ENCODE results near the gene CSAD.
"Not testable (repeated sequence)": the region's sequence is repeated elsewhere in the genome, so short reads cannot be mapped to it uniquely, and the experiment has no call there.

Gene CSAD

GRCh38 chr12:53143355-53143754, 37.4 kb downstream of the CSAD start:
- DNase-seq = no peak

- DNase-seq = no peak
These were observed 47.0 kb downstream of the CSAD start for GRCh38 chr12:53133722-53134121.

DNA sequence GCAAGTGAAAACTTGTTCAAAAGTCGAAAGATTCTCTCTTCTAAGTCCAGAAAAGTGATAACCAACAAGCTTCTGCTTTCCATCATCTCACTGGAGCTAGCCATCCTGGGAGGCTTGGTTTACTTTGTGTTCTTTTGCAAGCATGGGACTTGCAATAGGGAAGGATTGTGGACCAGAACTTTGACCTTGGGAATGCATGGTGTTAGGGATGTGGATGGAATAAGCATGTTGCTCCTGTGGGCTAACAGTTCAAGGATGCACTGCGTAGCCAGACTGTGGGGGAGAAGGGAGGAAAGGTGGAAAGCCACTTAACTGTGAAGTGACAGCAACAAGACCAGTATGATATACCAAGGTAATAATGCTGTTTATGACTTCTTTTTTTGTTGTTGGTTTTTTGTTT, 48.9 kb downstream of the CSAD start:
- no peak for DNase-seq

DNA sequence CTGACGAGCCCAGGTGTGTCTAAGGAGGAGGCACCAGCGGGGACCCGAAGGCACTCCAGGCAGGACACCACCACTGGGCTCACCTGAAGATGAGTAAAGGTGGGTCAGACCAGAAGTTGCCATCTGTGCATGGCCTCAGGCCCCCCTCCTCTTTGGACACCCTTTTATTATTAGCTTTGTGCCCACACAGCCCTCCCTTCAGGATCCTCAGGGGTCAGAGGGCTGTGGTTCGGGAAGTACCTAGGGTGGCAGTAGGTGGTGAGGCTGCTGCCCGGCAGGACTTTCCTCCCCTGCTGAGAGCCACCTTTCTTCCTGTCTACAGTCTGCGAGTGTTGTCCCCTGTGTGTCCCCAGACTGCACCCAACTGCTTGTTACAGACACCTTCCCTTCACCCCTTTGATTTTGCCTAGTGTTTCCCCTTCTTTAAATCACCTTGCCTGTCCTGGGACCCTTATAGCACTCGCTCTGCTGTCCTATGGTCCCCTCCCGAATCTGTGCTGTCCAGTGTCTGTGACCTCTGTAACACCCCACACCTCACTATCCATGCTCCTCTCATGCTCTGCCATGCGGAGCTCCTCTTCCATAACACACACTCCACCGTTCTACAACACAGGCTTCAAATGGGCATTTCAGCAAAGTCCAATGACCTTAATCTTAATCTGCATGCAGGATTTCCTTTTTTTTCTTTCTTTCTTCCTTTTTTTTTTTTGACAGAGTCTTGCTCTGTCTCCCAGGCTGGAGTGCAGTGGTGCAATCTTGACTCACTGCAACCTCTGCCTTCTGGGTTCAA, 51.8 kb downstream of the CSAD start:
- DNase-seq = no peak

- no peak for DNase-seq
These were observed 53.6 kb downstream of the CSAD start for GRCh38 chr12:53127169-53127568.

DNA sequence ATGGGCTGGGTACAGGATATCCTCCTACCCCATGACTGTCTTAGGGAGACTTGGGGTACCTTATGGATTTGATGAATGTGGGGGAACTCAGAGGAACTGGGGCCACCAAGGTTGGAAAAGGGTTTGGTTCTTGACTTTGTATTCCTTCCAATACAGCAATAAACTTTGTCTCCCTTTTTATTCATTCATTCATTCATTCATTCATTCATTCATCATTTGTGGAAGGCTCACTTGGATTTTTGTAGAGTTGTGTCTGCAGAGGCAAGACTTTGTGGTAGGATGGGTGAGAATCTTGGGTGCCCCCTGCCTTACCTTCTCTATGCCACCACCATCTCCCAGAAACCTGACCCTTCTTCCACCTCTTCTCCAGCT, 56.4 kb downstream of the CSAD start:
- DNase-seq = no peak

DNA sequence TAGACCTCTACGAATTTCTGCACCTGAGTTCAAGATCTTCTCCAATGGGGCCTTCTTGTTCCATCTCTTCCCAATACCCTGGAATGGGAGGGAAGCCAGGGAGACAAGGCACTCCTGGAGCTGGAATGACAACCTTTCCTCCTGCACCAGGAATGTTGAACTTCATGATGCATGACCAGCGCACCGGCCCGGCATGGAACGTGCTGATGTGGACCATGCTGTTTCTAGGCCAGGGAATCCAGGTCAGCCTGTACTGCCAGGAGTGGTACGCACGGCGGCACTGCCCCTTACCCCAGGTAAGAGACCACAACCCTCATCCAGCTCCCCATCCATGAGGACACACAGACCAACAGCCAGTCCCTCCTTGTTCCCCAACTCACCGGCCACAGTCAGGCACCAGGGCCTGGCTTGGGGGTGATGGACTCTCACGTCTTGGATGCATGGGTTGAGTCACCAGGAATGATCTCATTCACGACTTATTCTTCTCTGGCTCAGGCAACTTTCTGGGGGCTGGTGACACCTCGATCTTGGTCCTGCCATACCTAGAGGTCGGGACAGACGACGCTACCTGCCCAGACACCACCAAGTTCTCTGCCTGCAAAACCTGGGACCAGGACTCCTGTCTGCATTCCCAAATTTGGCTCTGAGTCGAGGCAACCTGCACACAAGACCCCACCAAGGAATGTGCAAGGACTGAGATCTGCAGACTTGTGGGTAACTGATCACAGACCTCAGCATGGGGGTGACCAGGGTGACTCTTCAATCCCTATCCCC, 57.0 kb downstream of the CSAD start:
- no peak for DNase-seq

DNA sequence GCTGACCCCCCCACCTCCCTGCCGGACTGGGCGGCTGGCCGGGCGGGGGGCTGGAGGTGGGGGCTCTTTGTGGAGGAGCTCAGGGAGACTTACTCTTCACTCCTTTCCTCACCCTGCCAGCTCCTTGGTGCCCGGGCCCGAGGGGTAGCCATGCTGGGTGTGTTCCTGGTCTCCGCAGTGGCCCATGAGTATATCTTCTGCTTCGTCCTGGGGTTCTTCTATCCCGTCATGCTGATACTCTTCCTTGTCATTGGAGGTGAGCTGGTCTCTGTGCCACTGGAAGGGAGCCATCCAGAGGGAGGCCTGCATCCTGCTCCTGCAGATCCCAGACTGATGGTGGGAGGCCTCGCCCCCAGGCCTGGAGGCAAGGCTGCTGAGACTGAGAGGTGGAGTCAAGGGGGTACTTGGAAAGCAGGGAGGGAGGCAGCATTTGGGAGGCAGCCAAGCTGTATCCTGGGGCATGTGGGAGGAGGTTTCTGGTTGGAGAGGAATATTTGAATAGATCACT, 57.7 kb downstream of the CSAD start:
- no peak for DNase-seq

DNA sequence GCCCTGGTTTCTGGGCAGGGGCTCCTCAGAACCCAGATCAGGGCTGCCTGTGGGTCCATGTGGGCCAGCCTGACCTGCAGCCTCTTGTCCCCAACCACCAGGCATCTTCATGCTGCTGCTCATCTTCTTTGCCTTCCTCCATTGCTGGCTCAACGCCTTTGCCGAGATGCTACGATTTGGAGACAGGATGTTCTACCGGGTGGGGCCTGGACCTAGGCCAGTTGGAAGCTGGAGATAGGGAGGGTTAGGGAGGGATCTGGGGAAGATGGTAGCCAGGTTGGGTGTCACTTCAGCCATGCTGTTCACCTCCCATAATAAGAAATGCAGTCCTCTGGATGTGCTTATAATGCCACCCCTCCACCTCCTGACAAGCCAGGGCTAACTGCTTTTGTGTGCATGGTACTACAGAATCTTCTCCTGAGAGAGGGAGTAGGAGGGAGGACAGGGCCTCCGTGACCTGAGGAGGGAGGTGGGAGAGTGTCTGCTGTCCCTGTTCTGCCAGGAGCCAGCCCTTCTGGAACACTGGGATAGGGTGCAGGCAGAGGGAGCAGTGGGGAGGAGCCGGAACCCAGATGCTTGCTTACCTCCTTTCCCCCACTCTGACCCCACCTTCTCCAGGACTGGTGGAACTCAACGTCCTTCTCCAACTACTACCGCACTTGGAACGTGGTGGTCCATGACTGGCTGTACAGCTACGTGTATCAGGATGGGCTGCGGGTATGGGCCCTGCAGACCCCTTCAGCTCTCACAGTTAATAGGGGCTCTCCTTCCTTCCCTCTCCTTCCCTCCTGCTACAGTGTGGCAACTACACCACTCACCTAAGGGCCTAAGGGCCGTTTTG, 59.8 kb downstream of the CSAD start:
- DNase-seq = no peak

DNA sequence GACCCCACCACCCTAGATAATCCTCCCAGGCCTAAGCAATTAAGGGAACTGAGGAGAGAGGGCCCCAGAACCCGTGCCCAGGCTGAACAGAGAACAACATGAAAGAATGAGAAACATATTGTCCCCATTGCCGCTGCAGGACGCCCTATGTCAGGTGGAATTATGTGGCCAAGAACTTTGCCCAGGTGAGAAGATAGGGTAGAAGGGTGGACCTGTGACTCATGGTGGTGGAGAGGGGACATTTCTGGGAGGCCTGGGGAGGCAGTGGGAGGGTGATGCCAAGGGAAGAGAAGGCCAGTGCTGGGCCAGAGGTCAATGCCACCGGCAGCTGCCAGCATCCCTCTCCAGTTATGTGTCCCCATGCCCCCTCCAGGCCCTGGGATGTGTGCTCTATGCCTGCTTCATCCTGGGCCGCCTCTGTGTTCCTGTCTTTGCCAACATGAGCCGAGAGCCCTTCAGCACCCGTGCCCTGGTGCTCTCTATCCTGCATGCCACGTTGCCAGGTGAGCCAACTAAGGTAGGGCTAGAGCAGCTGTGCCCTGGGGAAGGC, 61.9 kb downstream of the CSAD start:
- no peak for DNase-seq

GRCh38 chr12:53115891-53116648, 64.7 kb downstream of the CSAD start:
- DNase-seq = no peak

- DNase-seq = no peak
These were observed 65.4 kb downstream of the CSAD start for GRCh38 chr12:53115112-53115890.

- DNase-seq = no peak
These were observed 66.8 kb downstream of the CSAD start for GRCh38 chr12:53113951-53114350.

- no peak for DNase-seq
These were observed 67.5 kb downstream of the CSAD start for GRCh38 chr12:53113136-53113705.

GRCh38 chr12:53112431-53112830, 68.3 kb downstream of the CSAD start:
- not testable (repeated sequence) for DNase-seq

All from CD4-positive, alpha-beta T cell treated with Interleukin-12 subunit alpha and Interleukin-12 subunit beta, for 1 hour (primary cell).